ENCODE measurements around the gene E2F6. TPM values are rescaled to one million over a fixed set of nuclear protein-coding genes. Genes with fewer than 3 reads are reported as not detected.

The E2F6 gene
- total RNA-seq, 1 experiment from 2014 or later, result 21.8 TPM

GRCh38 chr2:11492720-11493119 lies 26.8 kb upstream of the E2F6 start:
- H4K91ac ChIP-seq (ENCODE audit: insufficient read length, low read depth, low read length), result no peak overlapping the region
- H2BK20ac ChIP-seq (ENCODE audit: low read depth, low read length, poor library complexity, severe bottlenecking), result no peak overlapping the region
- H3K27me3 Mint-ChIP-seq (ENCODE audit: low read depth), result no peaks in the 10 kb centered on the region; the same call in 1 of the 2 replicates
- H4K20me1 ChIP-seq (ENCODE audit: control insufficient read depth, insufficient read depth, insufficient read length), result no peaks in the 10 kb centered on the region
- no peak for DNase-seq
- no peak overlapping the region for H3K14ac ChIP-seq (ENCODE audit: insufficient read depth, low read length)
- H3K56ac ChIP-seq (ENCODE audit: insufficient read length, low read depth, low read length), result no peak overlapping the region
- H3K79me1 ChIP-seq (ENCODE audit: insufficient read depth, low read depth, low read length, poor library complexity, severe bottlenecking), result no peaks in the 10 kb centered on the region
- H3K27ac ChIP-seq (ENCODE audit: insufficient read length, low read depth, low read length), result no peak overlapping the region
- peaks cover 2% of the 10 kb centered on the region; the same call in 1 of the 2 replicates for H3K79me2 ChIP-seq (ENCODE audit: insufficient read depth, low read length)
- TF ChIP-seq, protein P1, sequence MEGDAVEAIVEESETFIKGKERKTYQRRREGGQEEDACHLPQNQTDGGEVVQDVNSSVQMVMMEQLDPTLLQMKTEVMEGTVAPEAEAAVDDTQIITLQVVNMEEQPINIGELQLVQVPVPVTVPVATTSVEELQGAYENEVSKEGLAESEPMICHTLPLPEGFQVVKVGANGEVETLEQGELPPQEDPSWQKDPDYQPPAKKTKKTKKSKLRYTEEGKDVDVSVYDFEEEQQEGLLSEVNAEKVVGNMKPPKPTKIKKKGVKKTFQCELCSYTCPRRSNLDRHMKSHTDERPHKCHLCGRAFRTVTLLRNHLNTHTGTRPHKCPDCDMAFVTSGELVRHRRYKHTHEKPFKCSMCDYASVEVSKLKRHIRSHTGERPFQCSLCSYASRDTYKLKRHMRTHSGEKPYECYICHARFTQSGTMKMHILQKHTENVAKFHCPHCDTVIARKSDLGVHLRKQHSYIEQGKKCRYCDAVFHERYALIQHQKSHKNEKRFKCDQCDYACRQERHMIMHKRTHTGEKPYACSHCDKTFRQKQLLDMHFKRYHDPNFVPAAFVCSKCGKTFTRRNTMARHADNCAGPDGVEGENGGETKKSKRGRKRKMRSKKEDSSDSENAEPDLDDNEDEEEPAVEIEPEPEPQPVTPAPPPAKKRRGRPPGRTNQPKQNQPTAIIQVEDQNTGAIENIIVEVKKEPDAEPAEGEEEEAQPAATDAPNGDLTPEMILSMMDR (conservative IDR thresholded peaks at IDR 0.05), result no peak
- H2BK120ac ChIP-seq (ENCODE audit: low read depth, low read length, poor library complexity, severe bottlenecking), result no peak overlapping the region
- no peaks in the 10 kb centered on the region for H3K9me3 ChIP-seq (ENCODE audit: control insufficient read depth, low read depth, low read length)
- H2BK15ac ChIP-seq (ENCODE audit: low read depth, low read length), result no peak overlapping the region
- no CpG with 5 or more reads among the region's 1 CpG for WGBS (ENCODE audit: extremely low coverage, insufficient read length, low lambda C conversion rate)
- no peak overlapping the region for H3K4me3 Mint-ChIP-seq
- no peak overlapping the region for H4K5ac ChIP-seq (ENCODE audit: insufficient read length, low read depth, low read length)
- H3K23ac ChIP-seq (ENCODE audit: insufficient read length, low read depth, low read length), result no peak overlapping the region
- no peak overlapping the region for H2BK12ac ChIP-seq (ENCODE audit: insufficient read length, low read depth, low read length)
- H4K8ac ChIP-seq (replicated peaks; ENCODE audit: insufficient read length, low read depth, low read length), result no peak overlapping the region
- H3K4ac ChIP-seq (ENCODE audit: low read depth, low read length), result no peak overlapping the region
- H3K4me2 ChIP-seq (ENCODE audit: insufficient read depth, insufficient read length, low read length), result no peak overlapping the region
- no peak overlapping the region for H2AFZ ChIP-seq (ENCODE audit: low read length)
- H3T11ph ChIP-seq (ENCODE audit: low read length), result no peak overlapping the region
- no peak overlapping the region for H3K9ac ChIP-seq (ENCODE audit: extremely low read depth, insufficient read length, low read length)
- no peaks in the 10 kb centered on the region for H3K23me2 ChIP-seq (ENCODE audit: insufficient read length, low read depth, low read length, poor library complexity, severe bottlenecking)
- H3K9me3 Mint-ChIP-seq, result peaks cover 4 to 5% of the 10 kb centered on the region in 2 experiments
- H3K4me1 Mint-ChIP-seq, result peaks cover 24 to 28% of the 10 kb centered on the region in 2 experiments
- H2AK5ac ChIP-seq (ENCODE audit: insufficient read length, low read length), result no peak overlapping the region
- no peak overlapping the region for H2BK5ac ChIP-seq (ENCODE audit: insufficient read length, low read length)
- no peaks in the 10 kb centered on the region for H3K27me3 ChIP-seq (ENCODE audit: insufficient read depth, low read length)
- H3K27ac Mint-ChIP-seq, result no peak overlapping the region
- peaks cover 5 to 6% (median 5%) of the 10 kb centered on the region in 3 experiments; a peak in 6 of 7 replicates for H3K36me3 Mint-ChIP-seq (ENCODE audit: insufficient read depth in 1 of 3, low read depth in 3 of 3)
- no peaks in the 10 kb centered on the region; the same call in 1 of the 2 replicates for H3K4me1 ChIP-seq (ENCODE audit: insufficient read depth, low read length)
- H3K18ac ChIP-seq (ENCODE audit: insufficient read length, low read depth, low read length), result no peak overlapping the region

All from H9 (cell line).